H1 (cell line): ENCODE data around the gene ANKRD6. TPM values are rescaled to one million over a fixed set of nuclear protein-coding genes. Genes with fewer than 3 reads are reported as not detected.

ENCODE experiments used
- CTCF ChIA-PET: fragments of 300-600 bp; sonication (Branson Sonifier 250); formaldehyde crosslinking; loops from one replicate; lab custom pipeline; 2021; ENCODE audit not compliant: partially characterized antibody; lab: Charles Lee
- POLR2A ChIA-PET: fragments of 300-600 bp; sonication (Branson Sonifier 250); formaldehyde crosslinking; loops from one replicate; lab custom pipeline; 2021; ENCODE audit warnings: inconsistent platforms; ENCODE audit not compliant: partially characterized antibody; lab: Charles Lee
- DNase-seq, 2 experiments: peaks; one replicate each; pipeline versions ENCODE4 v3.0.0 to v3.0.0-alpha.2; 2010 to 2022; ENCODE audit warnings: low spot score in 2 of 2, low read depth in 1 of 2, mixed read lengths in 1 of 2
- FAIRE-seq: peaks from 2 replicates; lab custom pipeline; 2011; peaks lifted over from hg19 to GRCh38; lab: Jason Lieb, UNC
- H2AFZ ChIP-seq: 2 replicates; pipeline ENCODE4 v1.8.1; 2012; ENCODE audit warnings: low read length, inconsistent platforms
- H2AK5ac ChIP-seq: 2 replicates; pipeline ENCODE4 v1.6.1; 2013; ENCODE audit warnings: low read depth, low read length
- H2BK120ac ChIP-seq: replicated peaks from 2 replicates; pipeline ENCODE3; 2013; ENCODE audit warnings: low read depth, low read length, inconsistent platforms
- H2BK12ac ChIP-seq: 2 replicates; pipeline ENCODE4 v1.6.1; 2013; ENCODE audit warnings: low read depth, low read length
- H2BK15ac ChIP-seq: 2 replicates; pipeline ENCODE4 v1.6.1; 2013; ENCODE audit warnings: low read length
- H2BK20ac ChIP-seq: 2 replicates; pipeline ENCODE4 v1.6.1; 2013; ENCODE audit warnings: low read length
- H2BK5ac ChIP-seq: 2 replicates; pipeline ENCODE4 v1.6.1; 2013; ENCODE audit warnings: low read depth, low read length
- H3K14ac ChIP-seq: 2 replicates; pipeline ENCODE4 v1.6.1; 2013; ENCODE audit warnings: inconsistent platforms; ENCODE audit not compliant: insufficient read length
- H3K18ac ChIP-seq: 2 replicates; pipeline ENCODE4 v1.6.1; 2013; ENCODE audit warnings: low read length; ENCODE audit errors: extremely low read depth
- H3K23ac ChIP-seq: 2 replicates; pipeline ENCODE4 v1.6.1; 2013; ENCODE audit warnings: inconsistent platforms; ENCODE audit not compliant: insufficient read length
- H3K23me2 ChIP-seq: 2 replicates; pipeline ENCODE4 v1.6.1; 2013; ENCODE audit warnings: low read depth, low read length
- H3K27ac ChIP-seq: 2 replicates; pipeline ENCODE4 v1.6.1; 2011; ENCODE audit warnings: low read depth, low read length, inconsistent platforms
- H3K27me3 ChIP-seq, 4 experiments: replicated peaks in 1 of 4; 1 replicate in 1 of 4; 2 replicates in 3 of 4; pipeline versions ENCODE4 v1.6.1 to v1.8.1; 2011 to 2013; ENCODE audit warnings: low read length in 3 of 4, mild to moderate bottlenecking in 3 of 4, inconsistent platforms in 2 of 4, mixed read lengths in 2 of 4, moderate library complexity in 1 of 4; ENCODE audit not compliant: control insufficient read depth in 3 of 4, insufficient read depth in 3 of 4; ENCODE audit errors: extremely low read depth in 1 of 4
- H3K36me3 ChIP-seq, 4 experiments: 2 replicates each; pipeline versions ENCODE4 v1.6.1 to v1.8.1; 2011 to 2013; ENCODE audit warnings: mild to moderate bottlenecking in 4 of 4, low read length in 3 of 4, moderate library complexity in 2 of 4, control low read depth in 1 of 4, inconsistent platforms in 1 of 4; ENCODE audit not compliant: insufficient read depth in 4 of 4, control insufficient read depth in 2 of 4
- H3K4ac ChIP-seq: replicated peaks from 2 replicates; pipeline ENCODE3; 2013; ENCODE audit warnings: low read length, low read depth, mixed read lengths, inconsistent platforms; ENCODE audit not compliant: insufficient read length
- H3K4me1 ChIP-seq, 4 experiments: replicated peaks in 1 of 4; 1 replicate in 1 of 4; 2 replicates in 3 of 4; pipeline versions ENCODE4 v1.6.1 to v1.8.1; 2011 to 2013; ENCODE audit warnings: low read length in 3 of 4, inconsistent platforms in 2 of 4, mixed read lengths in 1 of 4; ENCODE audit not compliant: insufficient read depth in 4 of 4, control insufficient read depth in 3 of 4
- H3K4me2 ChIP-seq, 2 experiments: 2 replicates each; pipeline versions ENCODE4 v1.6.1 to v1.8.1; 2011 to 2013; ENCODE audit warnings: low read depth in 2 of 2, low read length in 2 of 2, control low read depth in 1 of 2, inconsistent platforms in 1 of 2, mild to moderate bottlenecking in 1 of 2; ENCODE audit not compliant: insufficient read depth in 1 of 2
- H3K4me3 ChIP-seq, 4 experiments: fragments of 200-600, 300-600 bp in 1 of 4; sonication (generic), shearing (Covaris generic), sonication (Bioruptor Twin) in 1 of 4; 2 replicates each; pipeline versions ENCODE4 v1.5.1 to v1.8.1; 2011 to 2016; ENCODE audit warnings: low read length in 4 of 4, low read depth in 3 of 4, control low read depth in 2 of 4, inconsistent platforms in 2 of 4, mild to moderate bottlenecking in 2 of 4, mixed read lengths in 1 of 4, moderate library complexity in 1 of 4; ENCODE audit not compliant: insufficient read depth in 2 of 4; ENCODE audit errors: extremely low read depth in 1 of 4
- H3K56ac ChIP-seq: replicated peaks from 2 replicates; pipeline ENCODE3; 2013; ENCODE audit warnings: low read depth, mild to moderate bottlenecking, mixed read lengths, low read length, inconsistent platforms; ENCODE audit not compliant: insufficient read length
- H3K79me1 ChIP-seq: 2 replicates; pipeline ENCODE4 v1.6.1; 2013; ENCODE audit warnings: low read depth, low read length, control low read depth
- H3K79me2 ChIP-seq, 2 experiments: 2 replicates each; pipeline versions ENCODE4 v1.6.1 to v1.8.1; 2012 to 2013; ENCODE audit warnings: low read length in 2 of 2, mild to moderate bottlenecking in 2 of 2, inconsistent platforms in 1 of 2; ENCODE audit not compliant: insufficient read depth in 2 of 2, control insufficient read depth in 1 of 2
- H3K9ac ChIP-seq, 4 experiments: replicated peaks in 1 of 4; 1 replicate in 1 of 4; 2 replicates in 3 of 4; pipeline versions ENCODE4 v1.6.1 to v1.8.1; 2011 to 2013; ENCODE audit warnings: low read depth in 3 of 4, low read length in 3 of 4, control low read depth in 2 of 4, mild to moderate bottlenecking in 2 of 4, moderate library complexity in 2 of 4, inconsistent platforms in 1 of 4; ENCODE audit errors: extremely low read depth in 1 of 4
- H3K9me3 ChIP-seq, 2 experiments: 2 replicates each; pipeline versions ENCODE4 v1.6.1 to v1.8.1; 2012 to 2013; ENCODE audit warnings: mild to moderate bottlenecking in 2 of 2, moderate library complexity in 2 of 2, control low read depth in 1 of 2, inconsistent platforms in 1 of 2, low read depth in 1 of 2, low read length in 1 of 2, mixed read lengths in 1 of 2; ENCODE audit not compliant: insufficient read depth in 2 of 2
- H4K20me1 ChIP-seq, 2 experiments: replicated peaks in 1 of 2; 2 replicates each; pipeline versions ENCODE3 to v1.8.1; 2011 to 2013; ENCODE audit warnings: inconsistent platforms in 2 of 2, low read length in 2 of 2, mild to moderate bottlenecking in 1 of 2; ENCODE audit not compliant: insufficient read depth in 2 of 2, control insufficient read depth in 1 of 2
- H4K5ac ChIP-seq: 2 replicates; pipeline ENCODE4 v1.6.1; 2013; ENCODE audit warnings: low read length, low read depth, mixed read lengths, inconsistent platforms; ENCODE audit not compliant: insufficient read length
- H4K8ac ChIP-seq: 2 replicates; pipeline ENCODE4 v1.8.0; 2013; ENCODE audit warnings: mild to moderate bottlenecking, moderate library complexity, low read length, inconsistent platforms; ENCODE audit not compliant: insufficient read depth; ENCODE audit errors: extremely low read depth
- H4K91ac ChIP-seq: replicated peaks from 2 replicates; pipeline ENCODE3; 2013; ENCODE audit warnings: low read length, mixed read lengths, inconsistent platforms; ENCODE audit not compliant: insufficient read length
- GABPA ChIP-seq: IDR thresholded peaks from 2 replicates; pipeline ENCODE4 v1.6.1; 2011; ENCODE audit warnings: mild to moderate bottlenecking, low read length, moderate library complexity, borderline replicate concordance; ENCODE audit not compliant: insufficient read depth
- GTF2F1 ChIP-seq: IDR thresholded peaks from 2 replicates; pipeline ENCODE4 v1.6.1; 2012; ENCODE audit warnings: low read depth, low read length, improper control_type of control experiment, borderline replicate concordance
- RFX5 ChIP-seq: IDR thresholded peaks from 2 replicates; pipeline ENCODE4 v1.6.1; 2011; ENCODE audit warnings: low read depth, low read length, improper control_type of control experiment, borderline replicate concordance
- RNF2 ChIP-seq: fragments of 200-900, 300-1000 bp; sonication (generic); IDR thresholded peaks from 2 replicates; pipeline ENCODE4 v1.7.1; 2016; ENCODE audit warnings: borderline replicate concordance, low read depth, mild to moderate bottlenecking, antibody characterized with exemption, low read length; ENCODE audit not compliant: poor library complexity, severe bottlenecking; ENCODE audit errors: missing control alignments
- SIX5 ChIP-seq: IDR thresholded peaks from 2 replicates; pipeline ENCODE4 v1.6.1; 2011; ENCODE audit warnings: mild to moderate bottlenecking, low read depth, low read length
- TAF1 ChIP-seq: IDR thresholded peaks from 2 replicates; pipeline ENCODE4 v1.6.1; 2011; ENCODE audit warnings: mild to moderate bottlenecking, low read depth, low read length
- TCF12 ChIP-seq: IDR thresholded peaks from 2 replicates; pipeline ENCODE4 v1.6.1; 2011; ENCODE audit warnings: low read depth, mild to moderate bottlenecking, low read length
- WGBS, 2 experiments: shearing (Covaris generic) in 1 of 2; methylation state at CpG; one replicate each; pipeline versions ENCODE4 v1.1.6 to v1.1.7; 2013 to 2015; ENCODE audit warnings: low lambda C conversion rate in 2 of 2, mixed read lengths in 2 of 2, inconsistent platforms in 1 of 2, low coverage in 1 of 2, missing lambda C conversion rate in 1 of 2; ENCODE audit not compliant: insufficient replicate concordance in 2 of 2, insufficient coverage in 1 of 2, insufficient read length in 1 of 2; ENCODE audit errors: extremely low coverage in 1 of 2, missing lambda C conversion rate in 1 of 2; 5-methylcytosine and 5-hydroxymethylcytosine counted together
- polyA plus RNA-seq, 7 experiments: library from polyadenylated mRNA; depleted of rRNA in 3 of 7; stranded (reverse) in 5 of 7; unstranded in 2 of 7; fragments of >200 nt in 5 of 7; fragments of 200-250 nt in 2 of 7; gene quantifications; 1 replicate in 5 of 7; 2 replicates in 1 of 7; 4 replicates in 1 of 7; pipeline versions ENCODE4 v1.2.1 to v1.2.3, GENCODE V29; 2011 to 2013; ENCODE audit warnings: missing spikeins in 2 of 7, mixed read lengths in 2 of 7
- total RNA-seq: library from RNA; stranded (reverse); fragmentation: NEBNext Ultra II Directional; extraction: Animal tissue kit (Norgen Biotek cat#: 25700); gene quantifications from 2 replicates; pipeline ENCODE4 v1.2.1, GENCODE V29; 2021

The ANKRD6 gene
- total and polyA plus RNA-seq, 2 of the 8 experiments (the other 6 are each of a cell fraction or from before 2014, with no cell fraction given) = 5.9 to 12.8 TPM

GRCh38 chr6:89482126-89482525 is 49.2 kb downstream of the ANKRD6 start:
- no peak overlapping the region for H2BK12ac ChIP-seq
- H3K27ac ChIP-seq = no peak overlapping the region
- H2BK15ac ChIP-seq = no peak overlapping the region
- H3K9ac ChIP-seq = no peak overlapping the region
- no peak overlapping the region for H3K23ac ChIP-seq
- no peak overlapping the region for H2BK5ac ChIP-seq
- no peaks in the 10 kb centered on the region for H3K23me2 ChIP-seq
- H4K91ac ChIP-seq = no peak overlapping the region
- 94% methylated on average over 1 of the region's 1 CpG; no CpG with 5 or more reads in 1 of the 2 experiments for WGBS, 2 experiments
- H4K8ac ChIP-seq = no peak overlapping the region
- no peak overlapping the region for H3K4ac ChIP-seq
- no peaks in the 10 kb centered on the region for H4K20me1 ChIP-seq
- no peak for DNase-seq
- POLR2A ChIA-PET = interaction anchor here (1.1 kb wide), 1 partner anchor 19 kb away, joined by 3 read pairs; no protein-coding TSS in a partner anchor
- H3K14ac ChIP-seq = no peak overlapping the region
- CTCF ChIA-PET = interaction anchor here (1.1 to 1.8 kb wide), 3 partner anchors 11 to 90 kb away, joined by 3 to 6 read pairs (median 4); no protein-coding TSS in a partner anchor
- no peak overlapping the region for H2AFZ ChIP-seq
- no peak overlapping the region for H2BK20ac ChIP-seq
- H3K79me2 ChIP-seq = no peaks in the 10 kb centered on the region
- no peaks in the 10 kb centered on the region for H3K79me1 ChIP-seq
- no peak overlapping the region for H2BK120ac ChIP-seq
- H3K4me1 ChIP-seq = peaks cover 3 to 23% (median 7%) of the 10 kb centered on the region in 4 experiments
- no peak overlapping the region for H3K56ac ChIP-seq
- H3K4me3 ChIP-seq = no peak overlapping the region
- H3K9me3 ChIP-seq = no peaks in the 10 kb centered on the region
- no peak overlapping the region for H2AK5ac ChIP-seq
- FAIRE-seq = no peak
- H3K27me3 ChIP-seq = no peaks in the 10 kb centered on the region
- H4K5ac ChIP-seq = no peak overlapping the region
- peak overlapping the region in 1 of 2 experiments; percentile 50; a peak in 1 of 4 replicates for H3K4me2 ChIP-seq
- H3K36me3 ChIP-seq = no peaks in the 10 kb centered on the region
- no peak overlapping the region for H3K18ac ChIP-seq
- TF ChIP-seq RFX5 (no peak), GABPA (no peak), SIX5 (no peak), RNF2 (no peak), GTF2F1 (no peak), TAF1 (no peak), TCF12 (no peak)
